Myocyte (in vitro differentiated cells): ENCODE results near the gene TTYH3. TPM values are rescaled to one million over a fixed set of nuclear protein-coding genes. Genes with fewer than 3 reads are reported as not detected.
"Not testable (repeated sequence)": the region's sequence is repeated elsewhere in the genome, so short reads cannot be mapped to it uniquely, and the experiment has no call there.

Experiments used
- DNase-seq: peaks from one replicate; pipeline ENCODE4 v3.0.0-alpha.2; 2012; ENCODE audit warnings: low read depth
- total RNA-seq: library from RNA; depleted of rRNA; stranded (reverse); fragments of >200 nt; gene quantifications from 2 replicates; pipeline ENCODE4 v1.2.3, GENCODE V29; 2014

Gene TTYH3
- total RNA-seq, 1 donor from 2014 or later: 27.6 TPM

DNA sequence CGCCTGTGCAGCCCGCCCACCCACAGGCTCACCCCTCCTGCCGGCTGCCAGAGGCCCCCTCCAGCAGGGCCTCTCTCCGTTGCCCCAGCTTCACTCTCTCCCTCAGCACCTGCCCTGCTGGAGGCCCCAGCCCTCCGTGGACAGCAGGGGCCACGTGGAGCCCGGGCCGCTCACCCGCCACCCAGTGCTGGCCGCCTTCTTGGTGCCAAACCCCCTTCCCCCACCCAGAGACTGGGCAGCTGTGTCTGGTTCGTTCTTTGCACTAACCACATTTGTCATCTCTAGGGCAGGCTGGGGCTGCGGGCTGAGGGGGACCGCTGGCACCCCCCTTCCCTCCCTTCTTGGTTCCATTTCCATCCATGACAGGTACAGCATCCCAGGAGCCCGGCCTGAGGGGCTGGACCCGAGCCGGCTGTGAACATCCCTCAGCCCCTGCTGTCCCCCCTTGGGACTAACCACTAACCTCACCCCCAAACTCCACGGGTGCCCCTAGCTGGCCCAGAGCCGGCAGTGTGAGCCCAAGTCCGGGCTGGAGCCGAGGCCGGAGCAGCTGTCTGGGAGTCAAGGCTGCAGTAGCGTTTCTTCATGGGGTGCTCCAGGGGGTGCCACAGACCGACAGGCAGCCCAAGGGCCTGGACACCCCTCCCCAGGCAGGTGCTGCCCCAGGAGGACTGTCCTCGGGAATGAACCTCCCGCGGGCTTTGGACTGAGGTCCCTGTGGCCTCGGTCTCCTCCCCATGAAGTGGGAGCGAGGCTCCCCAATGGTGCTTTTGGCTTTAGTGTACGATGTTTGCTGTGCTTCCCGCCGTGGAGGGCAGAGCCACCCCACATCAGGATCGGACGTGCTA is 30.7 kb downstream of the TTYH3 start:
- no peak for DNase-seq

DNA sequence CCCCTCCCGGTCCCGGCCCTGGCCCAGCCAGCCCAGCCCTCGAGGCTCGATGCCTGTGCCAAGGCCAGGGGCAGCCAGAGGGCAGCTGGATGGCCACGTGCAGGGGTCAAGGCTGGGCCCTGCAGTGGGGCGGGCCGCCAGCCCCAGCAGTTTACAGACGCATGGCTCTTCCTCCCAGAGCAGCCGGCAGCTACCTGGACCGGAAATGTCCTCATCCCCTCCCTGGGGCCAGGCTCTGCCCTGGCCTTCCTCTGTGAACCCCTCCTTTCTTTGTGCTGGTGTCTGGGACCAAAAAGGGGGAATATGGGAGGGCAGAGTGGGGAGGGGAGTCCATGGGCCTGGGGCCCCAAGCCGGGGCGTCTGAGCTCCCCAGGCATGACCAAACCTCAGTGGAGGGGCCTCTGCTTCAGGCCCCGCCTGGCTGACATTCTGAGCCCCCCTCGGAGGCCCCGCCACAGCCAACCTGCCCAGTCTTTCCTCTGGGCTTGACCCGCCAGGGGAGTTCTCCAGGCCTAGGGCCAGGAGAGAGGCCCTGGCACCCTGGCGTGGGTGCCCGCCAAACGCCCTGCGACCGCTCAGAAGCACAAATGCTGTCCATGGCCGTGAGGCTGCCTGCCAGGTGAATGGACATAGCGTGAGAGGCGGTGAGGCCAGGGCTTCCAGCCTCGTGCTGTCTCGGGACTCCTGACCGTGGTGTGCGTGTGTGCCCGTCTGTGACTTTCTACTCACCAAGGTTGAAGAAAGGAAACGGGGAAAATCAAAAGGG is 31.5 kb downstream of the TTYH3 start:
- no peak for DNase-seq

DNA sequence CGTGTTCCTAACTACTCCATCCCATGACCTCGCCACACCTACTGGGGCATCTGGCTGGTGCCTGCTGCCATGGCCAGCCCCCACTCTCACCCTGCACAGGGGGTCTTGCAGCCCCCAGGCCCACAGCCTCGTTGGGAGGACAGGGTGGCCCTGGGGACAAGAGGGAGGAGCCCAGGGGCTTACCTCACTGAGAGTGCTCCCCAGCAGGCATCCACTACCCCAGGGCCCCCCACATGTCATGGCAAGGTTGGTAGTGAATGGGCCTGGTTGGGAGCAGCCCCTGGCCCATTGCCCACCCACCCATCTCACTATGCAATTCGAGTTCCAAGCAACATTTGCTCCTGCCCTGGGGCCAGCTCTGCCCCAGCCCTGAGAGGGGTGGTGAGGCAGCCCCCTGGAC is 32.2 kb downstream of the TTYH3 start:
- no peak for DNase-seq

DNA sequence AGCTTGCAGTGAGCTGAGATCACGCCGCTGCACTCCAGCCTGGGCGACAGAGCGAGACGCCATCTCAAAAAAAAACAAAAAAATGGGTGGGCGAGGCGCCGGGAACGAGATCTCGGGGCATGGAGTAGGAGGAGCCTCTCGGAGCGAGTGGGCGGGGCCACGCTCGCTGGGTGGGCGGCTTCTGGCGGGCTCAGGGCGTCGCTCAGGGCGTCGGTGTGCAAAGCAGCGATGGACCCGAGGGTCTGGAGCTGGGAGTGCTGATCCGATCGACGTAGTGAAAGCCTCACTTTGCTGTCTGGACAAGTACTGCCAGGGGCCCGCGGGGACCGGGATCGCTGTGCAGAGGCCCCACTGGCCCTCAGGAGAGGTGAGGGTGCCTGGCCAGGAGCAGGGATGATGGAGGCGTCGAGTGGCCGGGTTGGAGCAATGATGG is 33.6 kb downstream of the TTYH3 start:
- DNase-seq: no peak

DNA sequence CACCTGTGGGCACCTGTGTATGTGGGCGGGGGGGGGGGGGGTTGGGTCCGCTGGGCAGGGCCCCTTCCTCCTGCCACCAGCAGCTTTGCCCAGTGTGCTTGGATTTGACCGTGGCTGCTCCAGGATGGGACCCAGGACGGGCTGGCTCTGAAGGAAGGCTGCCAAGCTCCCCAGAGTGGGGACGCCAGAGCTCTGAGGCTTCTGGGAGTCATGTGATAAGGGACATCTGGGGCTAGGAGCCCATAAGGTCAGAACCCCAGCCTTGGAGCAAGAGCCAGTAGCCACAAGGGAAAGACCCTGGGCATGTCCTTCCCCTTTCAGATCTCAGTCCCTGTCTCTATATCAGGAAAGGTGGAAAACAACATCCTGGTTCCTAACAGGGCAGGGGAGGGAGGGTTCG is 34.4 kb downstream of the TTYH3 start:
- no peak for DNase-seq

DNA sequence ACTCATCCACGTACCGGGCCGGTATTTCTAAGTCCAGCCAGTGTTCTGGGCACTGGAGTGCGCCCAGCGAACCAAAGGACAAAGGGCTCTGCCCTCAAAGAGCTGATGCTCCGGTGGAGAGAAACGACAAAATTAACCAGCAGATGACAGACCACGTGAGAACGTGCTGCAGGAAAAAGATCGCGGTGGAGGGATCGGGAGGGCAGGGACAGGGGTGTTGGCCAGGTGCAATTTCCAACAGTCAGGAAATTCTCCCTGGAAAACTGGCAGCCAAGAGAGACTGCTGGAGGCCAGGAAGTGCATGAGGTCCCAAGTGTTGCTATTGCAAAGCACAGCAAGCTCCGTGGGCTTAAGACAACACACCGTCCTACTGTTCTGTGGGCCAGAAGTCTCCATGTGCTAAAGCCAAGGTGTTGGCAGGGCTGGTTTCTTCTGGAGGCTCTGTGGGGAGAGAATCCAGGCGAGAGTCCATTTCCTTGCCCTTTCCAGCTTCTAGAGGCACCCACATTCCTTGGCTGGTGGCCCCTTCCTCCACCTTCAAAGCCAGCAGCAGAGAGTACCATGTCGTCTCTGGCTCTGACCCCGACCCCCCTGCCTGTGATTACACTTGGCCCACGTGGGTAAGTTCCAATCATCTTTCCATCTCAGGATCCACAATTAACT is 34.9 kb downstream of the TTYH3 start:
- DNase-seq: no peak

DNA sequence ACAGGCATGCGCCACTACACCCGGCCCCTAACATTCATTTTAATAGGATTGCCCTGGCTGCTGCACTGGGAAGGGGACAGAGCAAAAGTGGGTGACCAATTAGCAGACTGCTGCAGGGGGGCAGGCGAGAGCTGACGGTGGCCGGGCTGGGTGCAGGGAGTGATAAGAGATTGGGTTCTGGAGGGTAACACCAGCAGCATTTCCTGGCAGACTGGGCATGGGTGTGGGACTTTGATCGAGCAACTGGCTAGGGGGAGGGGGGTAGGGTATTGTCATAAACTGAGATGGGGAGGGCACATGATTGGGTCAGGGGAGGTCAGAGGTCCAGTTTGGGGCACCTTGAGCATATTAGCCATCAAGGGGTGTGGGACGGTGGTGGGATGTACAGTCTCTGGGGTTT is 36.1 kb downstream of the TTYH3 start:
- DNase-seq: no peak

DNA sequence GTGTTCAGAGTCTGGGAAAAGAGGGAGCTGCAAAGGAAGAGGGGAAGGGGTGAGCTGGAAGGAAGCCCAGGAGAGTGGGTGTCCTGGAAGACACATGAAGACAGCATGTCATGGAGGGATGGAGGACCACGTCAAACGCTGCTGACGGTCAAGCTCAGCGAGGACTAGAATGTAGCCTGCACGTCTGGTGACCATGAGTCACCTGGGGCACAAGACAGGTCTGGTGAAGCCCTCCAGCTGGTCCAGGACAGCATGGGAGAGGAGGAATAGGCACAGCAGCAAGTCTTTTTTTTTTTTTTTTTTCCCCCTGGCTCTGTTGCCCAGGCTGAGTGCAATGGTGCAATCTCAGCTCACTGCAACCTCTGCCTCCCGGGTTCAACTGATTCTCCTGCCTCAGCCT is 36.6 kb downstream of the TTYH3 start:
- DNase-seq: peak; percentile 24

DNA sequence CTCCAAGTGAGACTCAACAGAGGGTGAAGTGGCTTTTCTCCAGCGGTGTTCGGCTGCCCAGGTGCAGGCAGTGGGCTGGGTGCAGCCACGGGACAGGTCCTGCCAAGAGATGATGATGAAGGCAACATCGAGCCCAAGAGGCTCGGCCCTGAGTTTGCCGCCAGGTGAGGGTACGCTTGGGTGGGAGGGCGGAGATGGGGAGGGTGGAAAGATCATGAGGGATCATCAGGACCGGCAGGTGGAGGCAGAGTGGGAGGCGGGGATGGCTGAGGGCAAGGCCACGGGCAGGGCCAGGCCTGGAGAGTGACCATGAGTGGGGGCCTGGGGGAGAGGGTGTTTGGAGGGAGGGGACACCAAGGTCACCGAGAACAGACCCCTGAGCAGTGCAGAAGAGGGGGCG is 38.4 kb downstream of the TTYH3 start:
- no peak for DNase-seq

DNA sequence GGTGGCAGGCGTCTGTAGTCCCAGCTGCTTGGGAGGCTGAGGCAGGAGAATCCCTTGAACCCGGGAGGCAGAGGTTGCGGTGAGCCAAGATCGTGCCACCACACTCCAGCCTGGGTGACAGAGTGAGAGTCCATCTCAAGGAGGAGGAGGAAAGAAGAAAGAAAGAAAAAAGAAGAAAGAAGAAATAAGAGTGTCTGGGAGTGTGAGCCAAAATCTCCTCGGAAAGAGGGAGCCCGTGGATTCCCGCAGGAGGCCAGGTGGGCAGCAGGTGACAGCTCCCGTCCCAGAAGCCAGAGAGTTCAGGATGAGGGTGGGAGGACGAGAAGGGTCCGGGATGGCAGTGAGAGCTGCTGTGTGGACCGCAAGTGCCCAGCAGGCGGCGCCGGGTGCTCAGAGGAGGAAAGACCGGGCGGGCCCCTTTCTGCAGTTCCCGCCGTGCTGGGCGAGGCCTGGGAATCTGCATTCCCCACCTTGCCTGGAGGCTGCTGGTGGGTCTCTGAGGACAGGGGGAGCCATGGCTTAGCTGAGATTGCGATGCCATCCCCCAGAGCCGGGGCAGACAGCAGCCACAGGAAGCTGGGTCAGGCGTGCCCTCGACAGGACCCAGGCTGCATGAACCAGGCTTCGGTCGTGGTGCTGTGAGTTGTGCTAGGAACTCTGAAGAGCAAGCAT is 39.1 kb downstream of the TTYH3 start:
- DNase-seq: peak; percentile 77

DNA sequence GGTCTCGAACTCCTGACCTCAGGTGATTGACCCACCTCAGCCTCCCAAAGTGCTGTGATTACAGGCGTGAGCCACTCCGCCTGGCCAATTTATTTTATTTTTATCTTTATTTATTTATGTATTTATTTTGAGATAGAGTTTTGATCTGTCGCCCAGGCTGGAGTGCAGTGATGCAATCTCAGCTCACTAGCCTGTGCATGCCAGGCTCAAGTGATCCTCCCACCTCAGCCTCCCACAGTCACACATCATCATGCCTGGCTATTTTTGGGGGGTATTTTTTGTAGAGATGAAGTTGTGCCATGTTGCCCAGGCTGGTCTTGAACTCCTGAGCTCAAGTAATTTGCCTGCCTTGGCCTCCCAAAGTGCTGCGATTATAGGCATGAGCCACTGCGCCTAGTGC is 41.4 kb downstream of the TTYH3 start:
- not testable (repeated sequence) for DNase-seq

DNA sequence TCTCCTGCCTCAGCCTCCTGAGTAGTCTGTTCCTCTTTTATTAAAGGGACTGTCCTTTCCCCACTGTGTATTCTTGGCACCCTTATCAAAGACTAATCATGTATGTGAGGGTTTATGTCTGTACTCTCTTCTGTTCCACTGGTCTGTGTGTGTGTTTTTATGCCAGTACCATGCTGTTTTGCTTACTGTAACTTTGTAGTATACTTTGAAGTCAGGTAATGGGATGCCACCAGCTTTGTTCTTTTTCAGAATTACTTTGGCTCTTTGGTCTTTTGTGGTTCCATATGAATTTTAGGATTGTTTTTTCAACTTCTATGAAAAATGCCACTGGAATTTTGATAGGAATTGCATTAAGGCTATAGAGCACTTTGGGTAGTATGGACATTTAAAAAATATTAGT is 42.1 kb downstream of the TTYH3 start:
- no peak for DNase-seq

DNA sequence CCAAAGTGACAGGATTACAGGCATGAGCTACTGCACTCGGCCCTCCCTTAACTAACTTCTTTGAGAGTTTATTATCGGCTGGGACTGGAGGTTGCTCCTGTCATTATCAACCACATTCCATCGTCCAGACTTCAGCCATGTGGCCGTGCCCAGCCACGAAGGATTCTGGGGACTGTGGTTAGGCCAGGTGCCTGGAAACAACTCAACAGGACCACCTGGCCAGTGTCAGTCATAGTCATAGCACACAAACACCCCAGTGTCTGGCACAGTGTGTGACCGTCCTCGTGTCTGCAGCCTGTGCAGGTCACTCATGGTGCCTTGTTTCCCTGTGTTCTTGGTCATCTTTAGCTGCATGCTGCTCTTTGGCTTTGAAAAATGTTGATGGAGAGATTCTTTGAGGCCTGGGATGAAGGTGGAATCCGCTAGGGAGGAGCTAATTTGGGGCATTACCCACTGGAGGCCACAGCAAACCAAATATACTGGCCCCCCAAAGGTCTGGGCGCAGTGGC is 43.5 kb downstream of the TTYH3 start:
- DNase-seq: peak; percentile 43

DNA sequence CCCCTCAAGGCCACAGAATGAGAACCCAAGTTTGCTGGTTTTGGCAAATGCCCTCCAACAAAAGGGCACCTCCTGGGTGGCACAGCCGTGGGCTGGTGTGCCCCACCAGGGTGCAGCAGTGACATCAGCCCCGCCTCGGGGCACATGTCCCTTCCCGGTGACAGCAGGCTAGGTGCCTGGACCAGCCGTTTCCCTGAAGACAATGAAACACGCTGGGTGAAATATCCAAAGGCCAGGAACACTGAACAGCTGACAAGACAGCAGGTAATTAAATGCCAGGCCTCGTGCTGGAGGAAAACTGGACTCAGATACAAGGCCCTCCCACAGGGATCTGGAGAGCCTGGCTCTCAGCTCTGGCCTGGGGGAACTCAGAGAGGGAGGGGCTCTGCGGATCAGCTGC is 44.8 kb downstream of the TTYH3 start:
- DNase-seq: not testable (repeated sequence)

DNA sequence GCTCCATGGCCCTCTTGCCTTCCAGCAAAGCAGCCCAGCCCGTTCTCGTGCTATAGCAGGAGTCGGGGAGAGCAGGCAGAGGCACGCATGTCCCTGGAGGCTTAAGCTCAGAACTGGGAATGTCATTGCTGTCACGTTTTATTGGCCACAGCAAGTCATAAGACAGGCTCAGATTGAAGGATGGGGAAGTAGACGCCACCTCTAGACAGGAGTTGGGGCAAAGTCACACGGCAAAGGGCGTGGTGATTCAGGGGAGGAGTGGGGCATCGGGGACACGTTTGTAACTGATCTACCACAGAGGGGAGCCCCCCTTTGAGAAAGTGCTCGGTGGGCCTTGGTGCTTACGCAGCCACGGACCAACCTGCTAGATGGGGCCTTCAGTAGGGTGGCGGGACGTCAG is 46.7 kb downstream of the TTYH3 start:
- DNase-seq: not testable (repeated sequence)

DNA sequence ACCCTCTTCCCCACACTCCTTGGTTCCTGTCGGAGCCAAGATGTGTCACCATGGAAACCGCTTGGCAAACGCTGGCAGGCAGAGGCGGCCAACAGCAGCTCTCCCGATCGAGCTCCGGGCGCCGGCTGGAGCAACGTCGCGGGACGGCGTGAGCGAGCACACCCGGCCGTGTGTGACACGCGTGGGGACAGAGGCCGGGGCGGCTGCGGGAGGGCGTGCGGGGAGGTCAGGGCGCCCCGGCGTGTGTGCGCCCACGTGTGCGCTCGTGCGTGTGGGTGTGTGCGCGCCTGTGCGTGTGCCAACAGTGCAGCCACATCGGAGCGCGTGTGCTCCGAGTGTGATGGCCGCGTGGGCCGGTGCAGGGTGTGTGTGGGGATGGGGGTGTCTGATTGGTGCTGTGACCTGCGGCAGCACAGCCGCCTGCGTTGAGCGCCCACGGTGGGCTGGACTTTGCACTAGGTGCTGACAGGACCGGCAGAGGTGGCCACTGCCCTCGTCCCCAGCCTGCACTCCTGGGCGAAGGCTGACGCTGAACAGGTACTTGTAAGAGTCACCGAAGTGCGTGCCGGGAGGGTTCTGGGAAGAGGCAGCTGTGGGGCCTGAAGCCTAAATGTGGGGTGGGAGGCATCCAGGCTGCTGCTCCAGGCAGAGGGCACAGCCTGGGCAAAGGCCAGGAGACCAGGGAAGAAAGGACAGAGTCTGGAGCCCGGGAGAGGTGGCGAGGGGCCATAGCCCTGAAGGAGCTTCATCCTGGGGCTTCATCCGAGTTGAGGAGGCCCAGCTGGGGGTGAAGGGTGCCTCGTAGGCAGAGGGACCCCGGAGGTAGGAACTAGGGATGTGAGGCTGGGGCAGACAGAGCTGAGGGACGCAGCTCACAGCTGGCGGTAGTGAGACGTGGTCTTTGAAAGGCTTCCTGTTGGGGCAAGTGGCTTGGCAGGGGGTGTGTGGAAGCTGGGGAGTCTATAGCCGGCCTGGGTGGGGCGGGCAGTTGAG is 47.6 kb downstream of the TTYH3 start:
- DNase-seq: not testable (repeated sequence)

DNA sequence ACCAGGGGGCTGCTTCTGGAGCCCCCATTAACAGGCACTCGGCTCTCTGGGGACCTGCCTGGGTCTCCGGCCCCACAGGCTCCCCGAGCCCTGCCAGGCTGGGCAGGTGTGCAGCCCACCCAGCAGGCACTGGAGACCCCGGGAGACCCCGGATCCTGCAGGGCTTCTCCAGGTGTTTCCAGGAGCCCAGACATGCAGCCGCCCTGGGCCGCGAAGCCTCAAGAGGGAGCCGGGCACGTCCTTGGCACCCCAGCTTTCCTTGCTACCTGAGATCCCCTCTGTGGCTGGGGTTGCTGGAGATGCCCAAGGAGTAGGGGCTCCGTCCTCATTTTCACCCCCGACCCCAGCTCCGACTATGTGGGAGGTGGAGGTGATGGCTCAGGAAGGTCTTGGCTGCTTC is 48.5 kb downstream of the TTYH3 start:
- no peak for DNase-seq

DNA sequence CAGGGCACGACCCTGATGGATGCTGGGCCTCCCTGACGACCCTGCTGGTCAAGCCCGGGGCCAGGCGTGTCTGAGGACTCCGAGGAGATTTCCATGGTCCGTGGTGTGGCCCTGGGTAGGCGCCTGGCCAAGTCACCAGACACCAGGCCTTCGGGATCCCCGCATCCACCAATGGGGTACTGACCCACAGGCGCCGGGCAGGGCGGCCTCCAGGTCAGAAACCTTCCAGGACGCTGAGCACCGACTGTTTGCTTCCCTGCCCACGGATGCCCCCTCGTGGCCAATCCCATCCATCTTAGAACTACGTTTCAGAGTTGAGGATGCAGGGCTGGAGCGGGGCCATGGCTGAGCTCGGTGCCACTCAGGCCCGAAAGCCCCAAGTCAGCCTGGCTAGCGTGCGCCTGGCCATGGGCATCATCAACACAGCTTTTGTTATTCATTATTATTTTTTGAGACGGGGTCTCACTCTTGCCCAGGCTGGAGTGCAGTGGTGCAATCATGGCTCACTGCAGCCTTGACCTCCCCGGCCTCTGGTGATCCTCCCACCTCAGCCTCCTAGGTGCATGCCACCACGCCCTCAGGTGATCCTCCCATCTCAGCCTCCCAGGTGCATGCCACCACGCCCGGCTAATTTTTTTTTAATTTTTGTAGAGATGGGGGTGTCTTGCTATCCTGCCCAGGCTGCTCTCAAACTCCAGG is 49.2 kb downstream of the TTYH3 start:
- peak; percentile 52 for DNase-seq
